BE2C (cell line): ENCODE results near the gene UGT1A5.

Experiments
- DNase-seq: peaks from one replicate; pipeline ENCODE4 v3.0.0-alpha.2; 2020
- H3K27me3 ChIP-seq: fragments of 250-450 bp; sonication (Bioruptor Pico); 2 replicates; pipeline ENCODE4 v1.5.1; 2020; ENCODE audit warnings: mild to moderate bottlenecking
- H3K36me3 ChIP-seq: fragments of 250-450 bp; sonication (Bioruptor Pico); 2 replicates; pipeline ENCODE4 v1.5.1; 2020; ENCODE audit warnings: mild to moderate bottlenecking
- H3K4me1 ChIP-seq: fragments of 250-450 bp; sonication (Bioruptor Pico); 2 replicates; pipeline ENCODE4 v1.5.1; 2020
- H3K4me3 ChIP-seq: 2 replicates; pipeline ENCODE4 v1.5.1; 2011; ENCODE audit warnings: low read depth, low read length
- H3K9me3 ChIP-seq: fragments of 250-450 bp; sonication (Bioruptor Pico); 2 replicates; pipeline ENCODE4 v1.5.1; 2020
- CTCF ChIP-seq: IDR thresholded peaks from 2 replicates; pipeline ENCODE4 v1.5.1; 2012; ENCODE audit warnings: mild to moderate bottlenecking, low read depth, low read length

The UGT1A5 gene

GRCh38 chr2:233775414-233775813 lies 62.7 kb downstream of the UGT1A5 start:
- TF ChIP-seq CTCF = no peak
- no peaks in the 10 kb centered on the region for H3K9me3 ChIP-seq
- H3K36me3 ChIP-seq = no peaks in the 10 kb centered on the region
- H3K27me3 ChIP-seq = peaks cover 4% of the 10 kb centered on the region
- no peaks in the 10 kb centered on the region for H3K4me1 ChIP-seq
- H3K4me3 ChIP-seq = no peak overlapping the region
- DNase-seq = no peak

GRCh38 chr2:233778030-233778429 lies 65.3 kb downstream of the UGT1A5 start, which contains the start of gene MROH2A:
TSS of gene MROH2A (plus strand) at chr2:233778330. CDS start at chr2:233779359, 1,029 bp downstream.
- Histone ChIP-seq H3K27me3 (no peaks in the 10 kb centered on the region; the same call in 1 of the 2 replicates), H3K4me1 (no peaks in the 10 kb centered on the region), H3K36me3 (no peaks in the 10 kb centered on the region), H3K4me3 (no peak within 1 kb of the TSS), H3K9me3 (no peaks in the 10 kb centered on the region)
- no peak for TF ChIP-seq CTCF
- no peak for DNase-seq

- Histone ChIP-seq H3K36me3 (no peaks in the 10 kb centered on the region), H3K4me1 (no peaks in the 10 kb centered on the region), H3K9me3 (no peaks in the 10 kb centered on the region), H3K27me3 (no peaks in the 10 kb centered on the region; the same call in 1 of the 2 replicates), H3K4me3 (no peak overlapping the region)
- no peak for TF ChIP-seq CTCF
- no peak for DNase-seq
Observed at GRCh38 chr2:233779722-233780121, 67.0 kb downstream of the UGT1A5 start.

GRCh38 chr2:233780771-233781170 lies 68.1 kb downstream of the UGT1A5 start:
- no peaks in the 10 kb centered on the region for H3K9me3 ChIP-seq
- no peaks in the 10 kb centered on the region for H3K36me3 ChIP-seq
- no peaks in the 10 kb centered on the region for H3K4me1 ChIP-seq
- DNase-seq = no peak
- no peaks in the 10 kb centered on the region; the same call in 1 of the 2 replicates for H3K27me3 ChIP-seq
- H3K4me3 ChIP-seq = no peak overlapping the region
- no peak for TF ChIP-seq CTCF

GRCh38 chr2:233789554-233789953 lies 76.8 kb downstream of the UGT1A5 start:
- DNase-seq = no peak
- Histone ChIP-seq H3K4me3 (no peak overlapping the region), H3K36me3 (no peaks in the 10 kb centered on the region), H3K4me1 (no peaks in the 10 kb centered on the region), H3K27me3 (no peaks in the 10 kb centered on the region), H3K9me3 (no peaks in the 10 kb centered on the region)
- TF ChIP-seq CTCF = no peak

GRCh38 chr2:233791151-233791882 lies 78.6 kb downstream of the UGT1A5 start:
- Histone ChIP-seq H3K27me3 (no peaks in the 10 kb centered on the region), H3K36me3 (no peaks in the 10 kb centered on the region), H3K9me3 (no peaks in the 10 kb centered on the region), H3K4me1 (no peaks in the 10 kb centered on the region), H3K4me3 (no peak overlapping the region)
- DNase-seq = no peak
- no peak for TF ChIP-seq CTCF
